ENCODE data around the gene MED26. TPM values are rescaled to one million over a fixed set of nuclear protein-coding genes. Genes with fewer than 3 reads are reported as not detected.
"Not testable (repeated sequence)": the region's sequence is repeated elsewhere in the genome, so short reads cannot be mapped to it uniquely, and the experiment has no call there.

MED26 gene
- total RNA-seq, 3 donors from 2014 or later, result 5.6 to 10.0 (median 7.5) TPM

GRCh38 chr19:16655727-16656126, 27.7 kb upstream of the MED26 start:
- peaks cover 0 to 9% of the 10 kb centered on the region in 2 donors for H3K4me1 ChIP-seq
- no peaks in the 10 kb centered on the region for H3K9me3 ChIP-seq
- no peak for DNase-seq (ENCODE audit: low spot score in 2 of 2)
- H3K36me3 ChIP-seq, result peaks cover 6% of the 10 kb centered on the region
- TF ChIP-seq CTCF (IDR thresholded peaks at IDR 0.05) (no peak), POLR2A (IDR thresholded peaks at IDR 0.05) (no peak), POLR2AphosphoS5 (IDR thresholded peaks at IDR 0.05) (no peak)
- no peak overlapping the region for H3K4me3 ChIP-seq
- no peaks in the 10 kb centered on the region for H3K27me3 ChIP-seq
- intact Hi-C loops (cut with DNase I; ENCODE audit: low total_unique reads), result no loop called here
- H3K27ac ChIP-seq, result no peak overlapping the region

GRCh38 chr19:16654627-16655026, 26.6 kb upstream of the MED26 start:
- peaks cover 6% of the 10 kb centered on the region for H3K36me3 ChIP-seq
- intact Hi-C loops (cut with DNase I; ENCODE audit: low total_unique reads), result no loop called here

GRCh38 chr19:16654140-16654539, 26.1 kb upstream of the MED26 start:
- Histone ChIP-seq H3K27me3 (no peaks in the 10 kb centered on the region), H3K4me1 (peaks cover 0 to 9% of the 10 kb centered on the region in 2 donors), H3K27ac (no peak overlapping the region), H3K9me3 (no peaks in the 10 kb centered on the region), H3K4me3 (no peak overlapping the region), H3K36me3 (peaks cover 6% of the 10 kb centered on the region)
- intact Hi-C loops (cut with DNase I; ENCODE audit: low total_unique reads), result no loop called here
- TF ChIP-seq POLR2AphosphoS5 (IDR thresholded peaks at IDR 0.05), result no peak
- TF ChIP-seq CTCF (IDR thresholded peaks at IDR 0.05), result no peak
- no peak for TF ChIP-seq POLR2A (IDR thresholded peaks at IDR 0.05)
- no peak for DNase-seq (ENCODE audit: low spot score in 2 of 2)

More at GRCh38 chr19:16654627-16655026, 26.6 kb upstream of the MED26 start:
- H3K4me3 ChIP-seq, result no peak overlapping the region
- peaks cover 0 to 9% of the 10 kb centered on the region in 2 donors for H3K4me1 ChIP-seq
- no peak overlapping the region for H3K27ac ChIP-seq
- no peak for DNase-seq (ENCODE audit: low spot score in 2 of 2)
- TF ChIP-seq POLR2AphosphoS5 (IDR thresholded peaks at IDR 0.05) (no peak), POLR2A (IDR thresholded peaks at IDR 0.05) (no peak), CTCF (IDR thresholded peaks at IDR 0.05) (no peak)
- H3K27me3 ChIP-seq, result no peaks in the 10 kb centered on the region
- H3K9me3 ChIP-seq, result no peaks in the 10 kb centered on the region

GRCh38 chr19:16652854-16653253, 24.9 kb upstream of the MED26 start:
- TF ChIP-seq CTCF (IDR thresholded peaks at IDR 0.05), result no peak
- TF ChIP-seq POLR2A (IDR thresholded peaks at IDR 0.05), result no peak
- no peak for TF ChIP-seq POLR2AphosphoS5 (IDR thresholded peaks at IDR 0.05)
- H3K4me3 ChIP-seq, result no peak overlapping the region
- no peaks in the 10 kb centered on the region for H3K4me1 ChIP-seq
- H3K9me3 ChIP-seq, result no peaks in the 10 kb centered on the region
- intact Hi-C loops (cut with DNase I; ENCODE audit: low total_unique reads), result no loop called here
- no peak for DNase-seq (ENCODE audit: low spot score in 2 of 2)
- H3K36me3 ChIP-seq, result peaks cover 6% of the 10 kb centered on the region
- H3K27ac ChIP-seq, result no peak overlapping the region
- no peaks in the 10 kb centered on the region for H3K27me3 ChIP-seq

- H3K9me3 ChIP-seq; H3K27ac ChIP-seq; intact Hi-C loops (cut with DNase I; ENCODE audit: low total_unique reads); H3K4me3 ChIP-seq; H3K36me3 ChIP-seq; DNase-seq (ENCODE audit: low spot score in 2 of 2); H3K27me3 ChIP-seq; H3K4me1 ChIP-seq: not testable (repeated sequence)
These were observed 23.6 kb upstream of the MED26 start for GRCh38 chr19:16651421-16652188.
